ENCODE data around the gene ZNF18. TPM values are rescaled to one million over a fixed set of nuclear protein-coding genes. Genes with fewer than 3 reads are reported as not detected.

The ZNF18 gene
- total RNA-seq, 1 donor from 2014 or later: 11.0 TPM

GRCh38 chr17:11932337-11932898 is 64.9 kb downstream of the ZNF18 start:
- Mint-ChIP-seq H3K4me3 (no peak overlapping the region), H3K4me1 (ENCODE audit: low read depth) (no peaks in the 10 kb centered on the region), H3K27ac (no peak overlapping the region), H3K27me3 (ENCODE audit: insufficient read depth) (no peaks in the 10 kb centered on the region), H3K36me3 (ENCODE audit: low read depth) (no peaks in the 10 kb centered on the region), H3K9me3 (no peaks in the 10 kb centered on the region)
- intact Hi-C loops (cut with micrococcal nuclease): no loop called here
- DNase-seq (ENCODE audit: low spot score): no peak

GRCh38 chr17:11928436-11928835 is 68.8 kb downstream of the ZNF18 start:
- no peak for DNase-seq (ENCODE audit: low spot score)
- Mint-ChIP-seq H3K27ac (no peak overlapping the region), H3K27me3 (ENCODE audit: insufficient read depth) (no peaks in the 10 kb centered on the region), H3K9me3 (no peaks in the 10 kb centered on the region), H3K4me3 (no peak overlapping the region), H3K4me1 (ENCODE audit: low read depth) (no peaks in the 10 kb centered on the region), H3K36me3 (ENCODE audit: low read depth) (no peaks in the 10 kb centered on the region)
- intact Hi-C loops (cut with micrococcal nuclease): no loop called here

Other genes starting within 250 kb of the ZNF18 start
- 33.3 and 34.7 TPM in 2 replicates for gene MAP2K4, start 23.4 kb upstream of the ZNF18 start, total RNA-seq